HG03175 (cell line): ENCODE measurements around the gene GALNT17.

Experiments used
- ATAC-seq: cut with Tn5 transposase; IDR thresholded peaks from one replicate; pipeline ENCODE4 v1.9.1; 2021; ENCODE audit warnings: mild to moderate bottlenecking, moderate library complexity; ENCODE audit not compliant: unreplicated experiment

GALNT17 gene

GRCh38 chr7:71444130-71444529 is 312.2 kb downstream of the GALNT17 start:
- ATAC-seq: no peak

- ATAC-seq: no peak
These were observed 321.7 kb downstream of the GALNT17 start for GRCh38 chr7:71453630-71454029.

GRCh38 chr7:71454981-71455380 is 323.0 kb downstream of the GALNT17 start:
- ATAC-seq: no peak

GRCh38 chr7:71457021-71457420 is 325.1 kb downstream of the GALNT17 start:
- no peak for ATAC-seq

DNA sequence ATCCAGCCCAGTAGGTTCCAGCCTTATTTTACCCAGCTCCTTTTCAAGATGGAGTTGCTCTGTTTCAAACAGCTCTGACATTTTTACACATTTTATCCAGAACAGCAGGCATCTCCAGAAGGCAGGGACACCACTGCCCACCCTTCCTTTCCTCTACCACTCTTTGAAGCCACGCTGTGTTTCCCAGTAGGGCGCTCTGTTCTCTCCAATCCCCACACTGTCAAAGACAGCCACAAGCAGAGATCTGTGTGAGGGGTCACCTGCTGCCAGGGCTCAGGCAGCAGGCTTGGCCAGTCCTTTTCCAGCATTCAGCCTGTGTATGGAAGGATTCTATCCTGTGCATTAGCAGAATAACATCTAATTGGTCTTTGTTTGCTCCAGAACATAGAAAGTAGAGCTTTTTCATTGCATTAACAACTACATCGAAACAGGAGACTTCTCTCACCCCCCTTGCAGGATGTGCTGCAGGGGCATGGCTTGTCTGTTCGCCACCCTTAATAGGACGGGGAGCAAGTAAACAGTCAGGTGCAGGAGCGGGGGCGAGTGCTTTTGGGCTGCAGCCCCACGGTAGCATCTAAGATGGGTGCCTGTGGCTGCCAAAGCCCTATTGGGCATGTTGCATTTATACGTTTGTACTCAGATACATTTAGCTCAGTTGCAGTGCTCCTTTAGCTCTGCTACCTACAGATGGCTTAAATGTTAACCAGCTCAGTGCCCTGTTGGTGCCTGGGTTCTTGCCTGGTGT is 326.1 kb downstream of the GALNT17 start:
- ATAC-seq: no peak

GRCh38 chr7:71459132-71459531 is 327.2 kb downstream of the GALNT17 start:
- ATAC-seq: no peak

DNA sequence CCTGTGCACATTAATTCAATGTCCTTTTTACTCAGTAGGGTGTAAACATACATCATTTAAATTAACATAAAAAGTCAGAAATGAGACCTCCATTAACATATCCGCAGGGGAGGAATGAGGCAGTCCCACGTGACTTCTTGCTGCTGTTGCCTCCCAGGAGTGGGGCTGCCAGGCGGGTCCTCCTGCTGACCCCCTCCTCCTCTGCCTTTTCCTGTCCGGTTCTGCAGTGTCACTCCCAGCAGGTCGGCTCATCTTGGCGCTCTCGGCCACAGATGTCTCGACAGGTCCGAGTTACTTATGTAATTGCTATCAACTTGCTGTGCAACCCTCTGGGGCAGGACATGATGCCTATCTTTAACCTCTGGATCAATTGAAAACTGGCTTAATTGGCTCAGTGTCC is 329.6 kb downstream of the GALNT17 start:
- ATAC-seq: no peak

DNA sequence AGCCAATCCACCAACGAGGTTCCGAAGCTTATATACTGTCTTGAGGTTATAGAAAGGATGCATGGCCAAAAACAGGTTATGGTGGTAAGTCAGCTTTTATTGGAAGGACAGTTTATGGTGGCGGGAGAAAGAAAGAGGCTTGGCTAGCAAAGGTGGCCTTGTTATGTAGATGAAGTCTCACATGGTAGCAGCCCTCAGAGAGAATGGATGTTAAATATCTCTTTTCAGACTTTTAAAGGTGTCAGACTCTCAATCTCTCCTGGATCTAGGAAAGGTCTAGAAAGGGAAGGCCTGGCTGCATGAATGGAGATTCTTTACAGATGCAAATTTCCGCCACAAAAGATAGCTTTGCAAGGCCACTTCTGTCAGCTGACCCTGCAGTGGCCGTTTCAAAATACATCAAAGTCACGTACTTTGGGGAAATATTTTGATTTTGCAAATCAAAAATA is 333.8 kb downstream of the GALNT17 start:
- no peak for ATAC-seq

- ATAC-seq: no peak
These were observed 334.7 kb downstream of the GALNT17 start for GRCh38 chr7:71466448-71467145.

GRCh38 chr7:71470326-71470725 is 338.4 kb downstream of the GALNT17 start:
- ATAC-seq: no peak

- no peak for ATAC-seq
These were observed 338.9 kb downstream of the GALNT17 start for GRCh38 chr7:71470830-71471229.

DNA sequence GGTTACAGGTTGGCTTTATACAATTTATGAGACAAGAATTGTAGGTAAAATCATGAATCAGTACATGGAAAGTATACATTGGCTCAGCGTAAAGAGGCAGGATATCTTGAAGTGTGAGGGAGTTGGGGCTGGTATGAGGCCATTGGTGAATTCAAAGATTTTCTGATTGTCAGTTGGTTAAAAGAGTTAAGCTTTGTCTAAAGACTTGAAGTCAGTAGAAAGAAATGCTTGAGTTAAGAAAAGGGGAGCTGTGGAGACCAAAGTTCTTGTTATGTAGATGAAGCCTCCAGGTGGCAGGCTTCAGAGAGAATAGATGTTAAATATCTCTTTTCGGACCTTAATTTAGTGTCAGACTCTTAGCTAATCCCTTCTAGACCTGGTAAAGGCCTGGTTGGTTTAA is 341.0 kb downstream of the GALNT17 start:
- ATAC-seq: no peak

DNA sequence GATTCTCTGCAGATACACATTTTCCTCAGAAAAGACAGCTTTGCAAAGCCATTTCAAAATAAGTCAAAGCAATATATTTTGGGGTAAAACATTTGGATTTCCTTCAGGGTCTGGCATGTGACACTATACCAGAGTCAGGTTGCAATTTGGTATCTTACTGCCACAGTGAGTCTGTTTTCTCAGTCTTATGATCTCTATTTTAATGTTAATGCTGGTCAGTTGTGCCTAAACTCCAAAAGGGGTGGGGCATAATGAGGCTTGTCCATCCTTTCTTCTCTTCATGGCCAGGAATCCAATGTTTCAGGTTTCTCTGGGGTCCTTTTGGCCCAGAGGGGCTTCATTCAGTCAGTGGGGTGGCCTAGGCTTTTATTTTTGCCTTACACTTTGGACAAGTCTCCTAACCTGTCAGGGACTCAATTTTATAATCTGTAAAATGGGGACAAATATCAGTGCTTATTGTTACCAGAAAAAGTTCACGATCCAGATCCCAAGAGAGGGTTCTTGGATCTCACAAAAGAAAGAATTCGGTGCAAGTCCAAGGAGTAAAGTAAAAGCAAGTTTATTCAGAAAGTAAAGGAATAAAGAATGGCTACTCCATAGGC is 341.5 kb downstream of the GALNT17 start:
- no peak for ATAC-seq

GRCh38 chr7:71477441-71477840 is 345.5 kb downstream of the GALNT17 start:
- ATAC-seq: no peak

GRCh38 chr7:71479231-71479630 is 347.3 kb downstream of the GALNT17 start:
- no peak for ATAC-seq

DNA sequence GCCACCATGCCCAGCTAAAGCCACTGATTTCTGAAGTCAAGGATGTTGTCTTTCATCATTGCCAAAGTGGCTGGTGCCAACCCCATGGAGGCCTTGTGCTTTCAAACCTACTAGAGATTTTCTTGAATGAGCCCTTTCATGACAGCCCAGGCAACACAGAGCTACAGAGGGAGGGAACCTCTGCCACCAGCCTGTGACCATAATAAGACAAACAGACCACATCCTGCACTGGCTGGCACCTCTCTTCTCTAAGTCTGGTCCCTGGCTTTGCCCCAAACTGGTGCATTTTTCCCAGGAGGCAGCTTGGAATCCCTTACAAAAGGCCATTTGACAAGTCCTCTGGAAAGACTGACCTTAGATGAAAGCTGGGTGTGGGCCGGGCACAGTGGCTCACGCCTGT is 348.8 kb downstream of the GALNT17 start:
- ATAC-seq: no peak

DNA sequence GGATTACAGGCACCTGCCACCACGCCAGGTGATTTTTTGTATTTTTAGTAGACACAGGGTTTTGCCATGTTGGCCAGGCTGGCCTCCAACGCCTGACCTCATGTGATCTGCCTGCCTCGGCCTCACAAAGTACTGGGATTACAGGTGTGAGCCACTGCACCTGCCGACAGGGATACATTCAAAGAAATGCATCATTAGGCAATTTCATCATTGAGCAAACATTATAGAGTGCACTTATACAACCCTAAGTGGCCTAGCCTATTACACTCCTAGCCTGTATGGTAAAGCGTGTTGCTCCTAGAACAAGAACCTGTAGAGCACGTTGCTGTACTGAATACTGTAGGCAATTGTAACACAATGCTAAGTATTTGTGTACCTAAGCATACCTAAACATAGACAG is 350.3 kb downstream of the GALNT17 start:
- no peak for ATAC-seq

GRCh38 chr7:71484380-71484779 is 352.4 kb downstream of the GALNT17 start:
- no peak for ATAC-seq

DNA sequence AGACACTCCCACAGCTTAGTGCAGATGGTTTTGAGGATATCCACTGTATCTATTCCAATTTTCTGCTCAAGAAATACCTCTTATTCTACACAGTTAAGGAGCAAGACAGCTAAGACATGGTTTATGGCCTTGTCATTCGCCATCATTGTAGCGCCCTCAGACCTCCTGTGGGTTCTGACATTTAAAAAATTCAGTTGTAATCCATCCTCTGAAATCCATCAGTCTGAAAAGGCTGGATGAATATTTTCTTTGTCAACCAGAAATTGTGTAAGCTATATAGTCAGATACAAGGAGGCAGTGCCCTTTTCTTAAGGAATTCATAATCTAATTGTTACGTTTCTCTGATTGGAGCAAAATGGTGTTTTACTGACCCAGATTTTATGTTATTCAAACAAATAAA is 353.6 kb downstream of the GALNT17 start:
- no peak for ATAC-seq

- no peak for ATAC-seq
These were observed 354.5 kb downstream of the GALNT17 start for GRCh38 chr7:71486414-71486813.

- ATAC-seq: no peak
These were observed 355.1 kb downstream of the GALNT17 start for GRCh38 chr7:71486856-71487628.
